GM12874 (cell line): ENCODE data around the gene ARPIN.

Experiments
- CTCF ChIP-seq: IDR thresholded peaks from 2 replicates; pipeline ENCODE4 v1.5.1; 2011; ENCODE audit warnings: low read depth, mild to moderate bottlenecking, control low read depth, low read length, moderate library complexity; ENCODE audit not compliant: insufficient read depth

The ARPIN gene

GRCh38 chr15:89937365-89938350, 24.9 kb upstream of the ARPIN start:
- TF ChIP-seq CTCF, result no peak

GRCh38 chr15:89936786-89937265, 24.1 kb upstream of the ARPIN start:
- TF ChIP-seq CTCF, result no peak

- no peak for TF ChIP-seq CTCF
These were observed 23.5 kb upstream of the ARPIN start for GRCh38 chr15:89936051-89936785.

- TF ChIP-seq CTCF, result no peak
These were observed 20.1 kb upstream of the ARPIN start for GRCh38 chr15:89932880-89933279.

GRCh38 chr15:89928421-89928820, 15.7 kb upstream of the ARPIN start:
- TF ChIP-seq CTCF, result no peak

- no peak for TF ChIP-seq CTCF
These were observed 13.4 kb upstream of the ARPIN start for GRCh38 chr15:89926158-89926557.

- TF ChIP-seq CTCF, result no peak
These were observed 4.8 kb upstream of the ARPIN start for GRCh38 chr15:89917442-89918101.
